Stimulated activated CD8-positive, alpha-beta memory T cell treated with anti-CD3 and anti-CD28 coated beads, Interleukin-7, amount 100 ng/mL, for 24 hours (primary cell): ENCODE data around the gene LRRC42.

Source experiments
- DNase-seq: peaks from one replicate; pipeline ENCODE4 v3.0.0-alpha.2; 2020; ENCODE audit warnings: low read depth

The LRRC42 gene, protein sequence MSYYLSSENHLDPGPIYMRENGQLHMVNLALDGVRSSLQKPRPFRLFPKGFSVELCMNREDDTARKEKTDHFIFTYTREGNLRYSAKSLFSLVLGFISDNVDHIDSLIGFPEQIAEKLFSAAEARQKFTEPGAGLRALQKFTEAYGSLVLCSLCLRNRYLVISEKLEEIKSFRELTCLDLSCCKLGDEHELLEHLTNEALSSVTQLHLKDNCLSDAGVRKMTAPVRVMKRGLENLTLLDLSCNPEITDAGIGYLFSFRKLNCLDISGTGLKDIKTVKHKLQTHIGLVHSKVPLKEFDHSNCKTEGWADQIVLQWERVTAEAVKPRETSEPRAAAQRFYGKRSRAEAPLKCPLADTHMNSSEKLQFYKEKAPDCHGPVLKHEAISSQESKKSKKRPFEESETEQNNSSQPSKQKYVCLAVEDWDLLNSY

DNA sequence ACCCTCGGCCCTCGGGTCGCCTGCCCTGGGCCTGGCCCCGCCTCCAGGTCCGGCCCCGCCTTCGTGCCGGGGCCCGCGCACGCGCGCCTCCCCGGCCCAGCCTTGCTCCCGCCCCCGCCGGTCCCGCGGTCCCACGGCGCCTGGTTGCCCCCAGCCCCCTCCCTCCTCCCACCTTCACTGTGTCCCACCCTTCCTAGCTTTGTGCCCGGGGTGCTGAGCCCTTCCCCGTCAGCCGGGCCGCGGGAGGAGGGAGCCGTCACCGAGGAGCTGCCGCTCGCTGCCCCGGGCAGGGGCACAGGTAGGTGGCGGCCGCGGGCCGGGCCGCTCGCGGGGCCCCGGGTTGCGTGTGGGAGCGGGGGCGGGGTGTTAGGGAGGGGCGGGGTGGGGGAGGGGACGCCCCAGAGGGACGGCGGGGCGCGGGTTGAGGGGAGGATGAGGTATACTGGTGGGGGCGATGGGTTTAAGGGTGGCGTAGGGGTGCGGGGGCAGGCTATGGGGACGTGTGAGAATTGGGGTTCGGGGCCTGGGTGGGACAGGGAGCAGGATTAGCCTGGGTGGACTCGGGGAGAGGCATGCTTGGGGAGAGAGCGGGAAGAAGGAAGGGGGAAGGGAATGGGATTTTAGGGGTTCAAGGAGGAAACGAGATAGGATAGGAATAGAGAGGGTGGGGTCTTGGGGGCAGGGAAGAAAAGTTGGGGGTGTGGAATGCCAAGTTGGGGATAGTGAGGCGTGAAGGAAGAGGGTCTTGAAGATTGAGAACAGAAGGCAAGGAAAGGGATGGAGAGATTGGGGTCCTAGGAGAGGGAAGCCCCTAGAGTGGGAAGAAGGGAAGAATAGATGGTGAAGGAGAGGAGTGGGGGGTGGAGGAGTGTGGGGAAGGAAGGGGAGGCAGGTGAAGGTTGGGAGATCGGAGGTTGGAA is at the start of gene LRRC42:
LRRC42 (plus strand) TSS at position 99 of the 920 bp plus-strand sequence. CDS start 5,650 bp downstream, outside the sequence.
- DNase-seq, result no peak

DNA sequence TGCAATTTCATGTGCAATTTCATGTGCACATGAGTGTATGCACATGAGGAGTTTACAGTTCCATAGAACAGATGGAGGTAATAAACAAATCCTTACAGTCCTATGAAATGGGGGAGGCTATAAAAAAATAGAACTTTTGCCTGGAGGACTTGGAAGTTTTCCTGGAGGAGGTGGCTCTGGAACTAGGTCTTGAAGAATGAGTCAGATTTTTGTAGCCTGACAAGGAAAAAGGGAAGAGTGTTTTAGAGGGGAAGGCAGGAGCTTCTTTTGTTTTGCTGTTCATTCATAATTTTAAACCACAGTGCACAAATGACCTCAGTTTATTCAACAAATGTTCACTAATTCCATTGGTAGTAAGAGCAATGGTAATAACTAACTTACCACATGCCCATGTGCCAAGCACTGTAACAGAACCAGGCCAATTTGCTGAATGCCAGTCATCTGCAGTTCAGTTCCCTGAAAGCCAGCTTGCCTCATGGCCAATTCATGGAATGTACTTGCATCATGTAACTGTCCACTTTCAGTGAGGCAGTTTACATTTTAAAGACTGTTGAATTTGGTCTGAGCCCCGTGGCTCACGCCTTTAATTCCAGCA is 49.4 kb upstream of the LRRC42 start:
- no peak for DNase-seq

DNA sequence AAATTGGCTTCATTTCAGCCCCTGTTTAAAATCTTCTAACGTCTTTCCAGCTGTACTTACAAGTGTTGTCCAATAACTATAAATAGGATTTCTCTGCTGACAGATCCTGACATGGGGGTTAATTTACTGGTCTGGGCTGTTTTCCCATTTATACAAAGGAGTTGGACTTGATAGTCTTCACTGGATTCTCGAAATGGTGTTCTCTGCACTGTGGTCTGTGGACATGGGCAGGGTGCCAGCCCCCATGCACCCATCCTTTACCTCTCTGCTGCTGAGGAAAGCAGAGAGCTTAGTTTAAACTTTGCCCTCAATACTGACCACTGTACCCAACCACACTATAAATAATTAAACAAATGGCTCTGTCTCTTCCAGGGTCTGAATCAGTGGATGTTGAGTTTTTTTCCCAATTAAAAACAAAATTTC is 46.9 kb upstream of the LRRC42 start:
- DNase-seq, result no peak

DNA sequence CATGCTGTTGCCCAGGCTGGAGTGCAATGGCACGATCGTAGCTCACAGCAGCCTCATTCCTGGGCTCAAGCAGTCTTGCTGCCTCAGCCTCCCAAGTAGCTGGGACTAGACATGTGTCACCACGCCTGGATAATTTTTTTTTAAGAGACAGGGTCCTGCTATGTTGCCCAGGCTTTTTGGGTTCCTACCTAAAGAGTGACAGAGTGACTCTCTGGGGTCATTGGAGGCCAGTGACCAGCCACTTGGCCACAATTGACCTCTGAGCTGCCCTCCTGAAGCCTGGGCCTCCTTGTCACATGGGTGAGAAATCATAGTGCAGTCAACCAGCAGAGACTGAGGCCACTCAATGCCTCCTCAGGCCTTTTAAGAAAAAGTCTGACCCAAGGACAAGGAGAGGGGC is 46.4 kb upstream of the LRRC42 start:
- no peak for DNase-seq

DNA sequence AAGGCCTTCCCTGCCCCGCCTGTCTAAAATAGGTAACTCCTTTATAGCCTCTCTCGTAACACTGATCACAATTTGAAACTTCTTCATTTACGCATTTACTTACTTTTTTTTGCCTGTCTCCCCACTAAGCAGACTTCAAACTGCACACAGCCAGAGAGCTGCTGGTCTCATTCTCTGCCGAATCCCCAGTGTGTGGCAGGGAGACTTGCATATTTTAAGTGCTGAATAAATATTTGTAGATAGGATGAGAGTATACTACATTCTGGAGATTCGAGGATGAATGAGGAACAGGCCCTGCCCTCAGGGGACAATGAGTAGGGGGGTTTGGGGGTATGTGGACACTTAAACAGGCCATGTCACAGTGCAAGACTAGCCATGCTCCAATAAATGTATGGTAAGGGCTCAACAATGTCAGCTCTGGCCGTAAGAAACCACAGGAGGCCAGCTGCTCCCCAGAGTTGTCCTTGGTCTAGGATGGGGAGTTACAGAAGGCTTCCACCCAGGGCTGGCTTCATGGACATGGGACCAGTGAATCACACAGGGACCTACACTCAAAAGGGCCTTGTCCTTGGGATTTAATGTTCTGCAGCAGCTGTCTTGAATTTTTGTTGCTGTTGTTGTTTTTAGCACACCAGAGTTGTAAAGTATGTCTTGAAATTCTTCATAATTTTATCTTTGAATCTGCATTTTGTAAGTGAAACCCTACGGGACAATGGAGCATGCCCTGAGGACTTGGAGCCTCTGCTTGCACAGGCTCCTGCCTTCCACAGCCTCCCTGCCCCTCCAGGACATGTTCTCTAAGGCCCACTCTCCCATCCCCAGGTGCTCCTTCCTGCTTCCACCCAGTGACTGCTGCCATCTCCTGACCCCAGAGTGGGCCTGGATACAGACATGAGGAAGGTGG is 43.7 kb upstream of the LRRC42 start:
- DNase-seq, result no peak

DNA sequence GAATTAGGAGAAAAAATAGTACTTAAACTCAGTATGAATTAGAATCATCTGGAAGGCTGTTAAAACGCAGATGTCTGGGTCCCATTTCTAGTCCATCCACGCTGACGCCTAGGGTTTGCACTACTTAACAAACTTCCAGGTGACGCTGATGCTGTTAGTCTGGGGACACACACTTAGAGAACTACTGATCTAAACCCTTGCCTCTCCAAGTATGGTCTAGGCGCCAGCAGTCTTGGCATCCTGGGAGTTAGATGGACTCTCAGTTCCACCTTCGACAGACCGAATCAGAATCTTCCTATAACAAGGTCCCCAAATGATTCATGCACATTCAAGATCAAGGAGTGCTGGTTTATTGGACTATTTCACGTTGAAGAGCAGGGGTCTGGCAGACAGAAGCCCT is 40.6 kb upstream of the LRRC42 start:
- no peak for DNase-seq

DNA sequence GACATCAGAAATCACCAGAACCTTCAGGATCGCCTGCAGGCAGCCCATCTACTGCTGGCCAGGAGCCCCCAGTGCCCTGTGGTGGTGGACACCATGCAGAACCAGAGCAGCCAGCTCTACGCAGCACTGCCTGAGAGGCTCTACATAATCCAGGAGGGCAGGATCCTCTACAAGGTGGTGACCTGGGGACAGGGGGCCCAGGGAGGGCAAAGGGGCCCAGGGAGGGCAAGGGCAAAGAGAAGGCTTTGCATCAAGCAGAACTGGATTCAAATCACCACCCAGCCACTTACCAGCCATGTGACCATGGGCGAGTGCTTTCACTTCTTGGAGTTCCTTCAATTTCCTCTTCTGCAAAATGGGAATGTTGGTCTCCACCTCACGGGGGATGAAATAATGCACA is 40.0 kb upstream of the LRRC42 start:
- DNase-seq, result no peak

DNA sequence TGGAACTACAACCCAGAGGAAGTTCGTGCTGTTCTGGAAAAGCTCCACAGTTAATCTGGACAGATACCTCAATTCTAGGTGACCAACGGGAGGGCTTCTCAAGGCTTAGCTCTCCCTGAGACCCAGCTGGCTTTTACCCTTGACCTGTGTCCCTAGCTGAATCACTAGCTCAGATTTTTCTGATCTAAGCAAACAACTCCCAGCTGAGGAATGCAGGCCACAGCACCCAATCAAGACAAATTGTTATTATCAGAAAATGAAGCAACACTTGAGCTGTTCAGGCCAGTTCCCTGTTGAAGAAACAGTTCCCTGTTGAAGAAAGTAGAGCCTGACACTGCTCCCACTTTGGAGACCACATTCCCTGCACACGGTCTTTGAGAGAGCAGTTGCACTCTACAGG is 36.2 kb upstream of the LRRC42 start:
- no peak for DNase-seq

DNA sequence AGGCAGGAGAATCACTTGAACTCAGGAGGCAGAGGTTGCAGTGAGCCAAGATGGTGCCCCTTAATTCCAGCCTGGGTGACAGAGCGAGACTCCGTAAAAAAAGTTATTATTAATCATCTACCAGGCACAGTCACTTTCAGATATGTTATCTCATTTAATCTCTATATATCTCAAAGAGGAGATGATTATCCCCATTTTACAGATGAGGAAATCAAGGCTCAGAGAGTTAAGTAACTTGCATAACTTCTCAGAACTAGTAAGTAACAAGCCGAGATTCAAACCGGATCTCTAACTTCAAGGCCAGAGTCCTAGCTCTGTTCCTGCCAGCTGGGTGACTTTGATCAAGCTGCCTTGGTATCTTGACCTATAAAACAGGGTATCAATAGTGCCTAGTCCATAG is 34.7 kb upstream of the LRRC42 start:
- no peak for DNase-seq

DNA sequence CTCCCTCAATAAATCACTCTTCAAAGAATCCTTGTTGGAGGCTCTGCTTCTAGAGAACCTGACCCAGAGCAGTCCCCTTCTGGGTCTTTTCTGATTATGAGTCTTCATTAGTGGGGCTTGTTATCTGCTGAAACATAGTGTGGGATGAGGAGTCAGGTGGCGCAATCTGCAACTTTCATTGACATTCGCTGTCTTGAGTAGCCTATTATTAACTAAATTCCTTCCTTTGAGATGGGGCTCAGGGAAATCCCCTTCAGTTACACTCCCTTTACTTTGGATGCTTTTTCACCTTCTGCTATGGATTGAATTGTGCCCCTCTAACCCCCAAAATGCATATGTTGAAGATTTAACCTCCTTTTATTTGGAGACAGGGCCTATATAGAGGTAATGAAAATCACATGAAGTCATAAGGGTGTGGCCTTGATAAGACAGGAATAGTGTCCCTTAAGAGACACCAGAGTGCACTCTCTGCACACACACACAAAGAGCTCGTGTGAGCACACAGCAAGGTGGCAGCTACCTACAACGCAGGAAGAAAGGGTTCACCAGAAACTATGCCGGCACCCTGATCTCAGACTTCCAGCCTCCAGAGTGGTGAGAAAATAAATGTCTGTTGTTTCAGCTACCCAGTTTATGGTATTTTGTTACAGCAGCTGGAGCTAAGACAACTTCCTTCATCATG is 32.7 kb upstream of the LRRC42 start:
- DNase-seq, result no peak

DNA sequence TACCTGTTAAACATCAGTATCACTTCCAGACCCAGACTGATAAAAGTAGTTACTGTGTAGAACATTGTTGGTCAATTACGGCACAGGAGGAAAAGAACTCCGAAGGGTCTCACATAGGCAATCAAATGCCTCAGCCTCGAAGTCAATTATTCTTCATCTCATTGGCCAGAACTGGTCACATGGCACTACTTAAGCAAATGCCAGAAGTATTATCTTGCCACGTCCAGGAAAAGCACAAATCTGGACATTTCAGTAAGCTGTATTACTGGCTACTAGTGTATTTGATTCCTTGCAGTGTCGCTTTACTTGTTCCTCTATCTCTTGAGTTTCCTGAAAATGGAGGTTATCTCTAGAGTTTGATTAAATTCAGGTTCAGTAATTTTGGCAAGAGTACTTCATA is 27.8 kb upstream of the LRRC42 start:
- DNase-seq, result no peak

DNA sequence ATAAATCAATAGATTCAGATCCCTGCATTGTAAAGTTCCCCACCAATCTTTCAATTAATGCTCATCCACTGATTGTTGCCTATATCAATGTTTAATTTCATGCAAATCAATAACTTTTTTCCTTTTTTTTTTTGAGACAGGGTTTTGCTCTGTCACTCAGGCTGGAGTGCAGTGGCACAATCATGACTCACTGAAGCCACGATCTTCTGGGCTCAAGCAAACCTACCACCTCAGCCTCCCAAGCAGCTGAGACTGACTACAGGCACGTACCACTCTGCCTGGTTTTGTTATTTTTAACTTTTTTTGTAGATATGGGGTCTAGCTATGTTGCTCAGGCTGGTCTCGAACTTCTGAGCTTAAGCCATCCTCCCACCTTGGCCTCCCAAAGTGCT is 26.5 kb upstream of the LRRC42 start:
- DNase-seq, result no peak

DNA sequence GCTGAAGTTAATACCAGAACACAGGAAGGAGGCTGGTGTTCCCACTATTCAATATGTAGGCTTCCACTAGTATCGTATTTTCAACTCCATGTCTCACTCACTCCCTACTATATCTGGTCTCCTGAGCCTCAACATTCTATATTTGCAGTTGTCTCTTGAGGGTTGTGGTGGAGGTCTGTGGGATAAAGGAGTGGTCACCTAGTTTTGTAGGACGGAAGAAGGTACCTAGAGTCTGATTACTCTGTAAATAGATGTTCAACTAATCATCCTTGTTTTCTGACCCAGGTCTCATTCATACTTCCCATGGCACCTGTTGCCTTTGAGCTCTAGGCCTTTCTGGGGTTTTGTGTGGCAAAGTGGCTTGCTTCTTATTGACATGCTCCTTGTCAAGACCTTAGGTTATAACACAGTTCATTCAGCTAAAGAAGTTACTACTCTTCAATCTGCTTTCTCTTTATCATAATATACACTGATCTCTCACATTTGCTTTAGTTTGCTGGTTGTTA is 18.7 kb upstream of the LRRC42 start:
- DNase-seq, result no peak

DNA sequence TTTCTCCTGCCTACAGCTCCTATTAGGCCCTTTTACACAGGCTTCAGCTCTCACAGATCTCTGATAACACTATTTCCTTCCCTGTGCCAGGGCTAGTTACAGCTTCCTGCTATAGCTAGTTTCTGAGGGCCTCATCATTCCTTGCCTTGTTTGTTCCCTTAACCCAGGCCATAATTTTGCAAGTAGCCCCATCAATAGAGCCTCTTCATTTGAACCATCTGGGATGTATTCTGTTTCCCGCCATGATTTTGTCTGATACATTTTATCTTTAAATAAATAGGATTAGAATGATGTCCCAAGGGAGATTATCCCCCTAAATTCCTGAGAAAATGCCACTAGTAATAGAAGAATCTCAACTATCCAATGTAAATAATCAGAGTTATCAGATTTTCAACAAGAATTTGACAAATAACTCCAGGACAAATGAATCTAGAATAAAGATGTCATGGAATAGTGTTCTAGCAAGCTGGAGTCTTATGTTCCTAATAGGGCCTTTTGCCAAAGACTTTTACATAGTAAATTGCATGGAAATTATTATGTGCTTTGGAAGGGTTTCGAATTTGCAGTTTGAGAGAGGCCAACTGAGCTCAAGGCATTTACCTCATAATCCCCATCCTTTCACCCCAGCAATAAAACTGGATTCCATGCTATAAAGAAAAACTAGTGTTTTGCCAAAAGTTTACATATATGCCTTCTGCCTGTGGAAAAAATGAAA is 16.7 kb upstream of the LRRC42 start:
- DNase-seq, result no peak

DNA sequence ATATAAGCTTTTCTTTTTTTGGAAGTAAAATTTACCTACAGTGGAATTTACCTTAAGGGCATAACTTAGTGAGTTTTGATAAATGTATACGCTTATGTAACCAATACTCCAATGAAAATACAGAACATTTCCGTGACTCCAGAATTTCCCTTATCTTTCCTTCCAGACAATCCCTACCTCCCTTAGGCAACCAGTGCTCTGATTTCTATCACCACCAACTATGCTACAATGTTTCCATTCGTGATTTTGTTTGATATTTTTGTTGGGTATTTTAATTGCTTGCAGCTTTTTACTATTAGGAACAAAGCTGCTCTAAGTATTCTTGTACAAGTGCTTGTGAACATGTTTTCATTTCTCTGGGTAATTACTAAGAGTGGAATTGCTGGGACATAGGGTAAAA is 15.2 kb upstream of the LRRC42 start:
- DNase-seq, result no peak

DNA sequence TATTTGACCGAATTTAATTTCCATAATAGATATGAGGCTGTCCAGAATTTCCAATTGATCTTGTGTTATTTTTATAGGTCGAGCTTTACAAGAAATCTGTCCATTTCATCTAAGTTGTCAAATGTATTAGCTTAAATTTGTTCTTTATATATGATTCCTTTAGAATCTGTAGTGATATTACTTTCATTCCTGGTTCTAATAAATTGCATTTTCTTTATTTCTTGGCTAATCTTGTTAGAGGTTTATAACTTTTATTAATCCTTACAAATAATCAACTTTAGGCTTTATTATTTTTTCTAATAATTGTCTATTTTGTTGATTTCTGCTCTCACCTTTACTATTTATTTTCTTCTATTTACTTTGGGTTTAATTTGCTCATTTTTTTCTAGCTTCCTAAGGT is 14.6 kb upstream of the LRRC42 start:
- DNase-seq, result no peak

DNA sequence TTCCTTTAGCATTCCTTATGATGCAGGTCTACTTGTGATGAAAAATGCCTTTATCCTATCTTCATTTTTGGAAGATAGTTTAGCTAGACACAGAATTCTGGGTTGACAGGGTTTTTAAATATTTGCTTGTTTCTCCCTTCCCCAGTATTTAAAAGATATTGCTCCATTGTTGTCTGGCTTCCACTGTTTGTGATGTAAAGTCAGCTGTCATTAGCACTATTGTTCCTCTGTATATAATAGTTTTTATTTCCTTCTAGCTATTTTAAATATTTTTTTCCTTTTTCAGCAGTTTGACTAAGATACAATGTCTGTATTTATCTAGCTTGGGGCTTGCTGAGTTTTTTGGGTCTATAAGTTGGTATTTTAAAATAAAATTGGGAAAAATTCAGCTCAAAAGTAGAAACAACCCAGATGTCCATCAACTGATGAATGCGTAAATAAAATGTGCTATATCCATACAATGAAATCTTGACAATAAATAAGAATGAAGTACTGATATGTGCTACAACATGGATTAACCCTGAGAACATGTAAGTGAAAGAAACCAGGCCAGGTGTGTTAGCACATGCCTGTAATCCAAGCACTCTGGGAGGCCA is 11.9 kb upstream of the LRRC42 start:
- DNase-seq, result no peak

DNA sequence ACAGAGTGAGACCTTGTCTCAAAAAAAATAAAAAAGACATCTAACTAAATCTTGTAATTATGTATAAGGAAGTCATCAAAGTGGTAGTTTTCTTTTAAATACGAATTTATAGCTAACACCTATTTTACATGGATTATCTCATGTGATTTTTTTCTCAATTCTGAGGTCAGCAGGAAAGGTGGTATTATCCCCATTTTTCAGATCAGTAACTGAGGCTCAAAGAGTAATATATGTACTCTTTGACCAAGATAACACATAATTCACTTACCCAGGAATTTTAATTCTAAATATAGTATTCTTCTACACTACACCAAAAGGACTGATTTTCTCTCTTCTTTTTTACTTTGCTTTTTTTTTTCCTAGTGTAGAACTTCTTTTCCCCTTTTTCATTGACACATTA is 9.7 kb upstream of the LRRC42 start:
- no peak for DNase-seq

DNA sequence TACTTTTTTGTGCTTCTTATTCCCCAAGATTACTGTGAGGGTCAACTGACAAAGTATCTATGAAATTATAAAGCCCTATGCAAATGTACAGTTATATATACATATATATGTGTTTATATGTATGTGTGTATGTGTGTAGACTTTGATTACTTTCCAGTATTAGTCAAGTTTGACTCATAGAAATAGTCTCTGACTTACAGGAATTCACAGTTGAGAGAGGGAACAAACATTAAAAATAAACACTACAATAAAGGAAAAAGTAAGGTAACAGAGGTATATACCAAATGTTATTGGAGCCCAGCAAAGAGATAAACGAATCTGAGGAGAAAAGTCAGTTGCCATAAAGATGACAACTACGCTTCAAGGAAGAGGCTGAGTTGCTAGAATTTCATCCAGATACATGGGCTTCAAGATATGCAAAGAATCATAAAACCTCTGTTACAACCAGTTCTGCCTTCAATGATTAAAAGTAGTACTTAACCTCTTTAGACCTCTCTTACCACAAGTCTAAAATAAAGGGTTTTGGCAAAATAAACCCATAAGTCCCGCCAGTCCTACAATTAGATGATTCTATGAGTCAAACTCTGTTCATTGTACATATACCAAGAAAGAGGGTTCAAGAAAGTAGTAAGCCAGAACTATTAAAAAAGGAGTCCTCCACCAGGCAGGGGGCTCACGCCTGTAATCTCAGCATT is 7.9 kb upstream of the LRRC42 start:
- DNase-seq, result no peak
